AG08395 (cell line): ENCODE data around the gene RSBN1.

ENCODE experiments used
- DNase-seq: peaks from one replicate; pipeline ENCODE4 v3.0.0; 2012; ENCODE audit warnings: mixed read lengths, low spot score

RSBN1 gene

DNA sequence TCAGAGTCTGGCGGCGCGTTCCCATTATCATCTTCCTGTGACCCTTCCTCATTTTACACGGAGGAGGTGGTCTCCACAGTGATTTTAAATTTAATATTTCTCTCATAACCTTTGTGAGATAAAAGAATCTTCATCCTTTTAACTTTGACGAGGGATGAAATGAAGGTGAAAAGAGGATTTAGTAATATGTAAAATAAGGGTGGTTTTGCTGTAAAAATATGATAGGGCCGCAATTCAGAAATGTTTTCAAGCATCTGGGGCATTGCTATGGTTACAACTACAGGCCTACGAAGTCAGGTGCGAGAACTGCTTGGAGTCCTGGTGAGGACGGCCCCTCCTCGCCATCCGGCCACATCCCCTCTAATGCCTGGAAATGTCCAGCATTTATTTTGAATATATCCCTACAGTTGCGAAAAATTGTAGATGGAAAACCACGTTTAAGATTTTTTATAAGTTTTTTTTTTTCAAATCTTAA is 422 bp upstream of the RSBN1 start:
- no peak for DNase-seq

DNA sequence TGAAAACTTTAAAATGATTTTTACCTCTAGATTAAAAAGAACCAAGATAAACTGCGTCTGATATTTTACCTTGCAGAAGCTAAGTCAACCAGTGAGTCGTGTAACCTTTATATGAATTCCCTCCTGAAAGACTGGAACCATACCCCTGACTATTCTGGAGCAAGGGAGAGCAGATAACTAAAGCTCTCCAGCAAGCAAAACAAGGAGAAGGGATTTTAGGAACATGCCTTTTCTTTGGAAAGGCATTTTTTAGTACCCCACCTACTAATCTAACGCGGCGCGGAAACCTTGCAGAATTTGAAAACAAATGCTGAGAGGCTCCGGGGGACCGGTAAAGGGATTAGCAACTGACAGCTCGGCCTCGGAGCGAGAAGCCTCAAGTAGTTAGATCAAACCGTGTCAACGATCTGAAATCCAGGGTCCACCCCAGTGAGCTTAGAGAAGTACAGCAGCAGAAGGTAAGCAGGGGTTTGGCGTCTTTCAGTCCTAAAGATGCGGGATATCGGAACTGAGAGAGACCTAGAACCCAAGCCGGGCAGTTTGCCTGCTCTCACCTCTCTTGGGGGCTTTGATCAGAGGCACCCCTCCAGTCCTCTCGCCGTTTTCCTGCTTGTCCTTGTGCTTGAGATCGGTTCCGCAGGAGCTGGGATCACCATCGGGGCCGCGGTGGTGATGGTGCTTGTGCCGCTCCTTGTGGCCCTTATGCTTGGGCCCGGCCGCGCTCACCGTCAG is 954 bp downstream of the RSBN1 start:
- peak; percentile 14 for DNase-seq

DNA sequence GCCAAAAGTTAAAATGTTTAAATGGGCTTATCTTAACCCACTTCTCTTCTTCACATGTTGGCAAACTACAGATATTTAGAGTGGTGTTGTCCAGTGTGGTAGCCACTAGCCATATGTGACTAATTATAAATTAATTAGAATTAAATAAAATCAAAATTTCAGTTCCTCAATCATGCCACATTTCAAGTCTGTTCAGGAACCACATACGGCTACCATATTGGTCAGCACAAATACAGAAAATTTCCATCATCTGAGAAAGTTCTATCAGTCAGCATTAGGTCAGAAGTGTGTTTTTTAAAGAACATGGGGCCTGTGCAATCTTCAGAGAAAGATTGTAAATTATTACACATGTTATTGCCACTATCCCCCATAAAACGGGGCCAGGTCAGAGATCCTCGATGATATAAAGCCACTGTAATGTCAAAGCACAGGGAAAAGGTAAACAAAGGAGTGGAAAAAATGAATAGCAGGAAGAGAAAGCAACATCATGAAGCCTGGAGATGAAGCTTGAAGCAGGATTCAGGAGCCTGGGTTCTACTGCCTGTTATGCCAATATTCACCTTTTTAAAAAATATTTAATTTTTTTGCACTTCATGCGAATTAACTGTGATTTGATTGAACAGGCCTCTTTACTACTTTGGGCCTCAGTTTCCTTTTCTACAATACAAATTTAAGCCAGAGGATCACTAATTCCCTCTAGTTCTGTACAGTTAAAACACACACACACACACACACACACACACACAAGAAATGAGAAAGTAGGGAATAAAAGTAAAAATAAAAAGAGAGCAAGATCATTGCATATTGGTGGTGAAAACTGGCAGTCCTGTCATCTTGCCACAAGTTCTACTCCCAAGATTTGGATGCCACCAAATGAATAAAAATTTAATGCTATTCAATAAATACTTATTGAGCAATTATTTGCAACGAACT is 2.3 kb downstream of the RSBN1 start:
- no peak for DNase-seq

DNA sequence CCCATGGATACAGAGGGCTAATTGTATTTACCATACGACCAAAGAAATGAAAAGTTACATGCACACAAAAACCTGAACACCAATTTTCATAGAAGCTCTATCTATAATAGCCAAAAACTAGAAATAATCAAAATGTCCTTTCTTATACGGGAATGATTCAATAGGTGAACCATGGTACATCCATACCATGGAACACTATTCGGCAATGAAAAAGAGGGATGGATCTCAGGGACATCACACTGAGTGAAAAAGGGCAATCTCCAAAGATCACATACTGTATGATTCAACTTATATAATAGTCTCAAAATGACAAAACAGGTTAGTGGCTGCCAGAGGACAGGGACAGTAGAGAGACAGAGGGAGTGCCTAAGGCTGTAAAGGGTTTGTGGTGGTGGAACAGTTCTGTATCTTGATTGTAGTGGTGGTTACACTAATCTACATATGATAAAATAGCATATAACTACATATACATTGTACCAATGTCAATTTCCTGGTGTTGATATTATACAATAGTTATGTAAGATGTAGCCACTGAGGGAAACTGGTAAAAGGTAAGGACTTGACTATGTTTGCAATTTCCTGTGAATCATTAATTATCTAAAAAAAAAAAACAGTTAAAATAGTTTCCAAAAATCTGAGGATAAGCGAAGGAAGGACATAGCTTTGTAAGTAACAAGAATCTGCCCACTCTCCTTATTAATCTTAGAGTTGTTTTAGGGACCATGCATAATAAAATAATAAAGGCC is 3.7 kb downstream of the RSBN1 start:
- DNase-seq = no peak

DNA sequence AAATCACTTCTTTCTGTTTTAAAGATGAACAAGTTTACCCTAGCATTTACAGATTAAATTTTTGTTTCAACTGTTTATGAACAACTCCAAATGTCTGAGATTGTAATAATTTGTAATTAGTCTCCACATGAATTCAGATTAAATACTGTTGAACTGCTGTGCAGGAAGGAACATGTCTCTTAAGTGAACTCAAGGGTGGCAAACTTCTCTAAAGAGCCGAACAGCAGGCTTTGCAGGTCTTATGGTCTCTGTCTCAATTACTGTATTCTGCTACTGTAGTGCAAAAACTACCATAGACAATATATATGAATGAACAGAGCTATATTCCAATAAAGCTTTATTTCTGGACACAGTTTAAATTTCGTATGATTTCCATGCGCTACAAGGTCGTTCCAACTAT is 6.6 kb downstream of the RSBN1 start:
- DNase-seq = no peak

DNA sequence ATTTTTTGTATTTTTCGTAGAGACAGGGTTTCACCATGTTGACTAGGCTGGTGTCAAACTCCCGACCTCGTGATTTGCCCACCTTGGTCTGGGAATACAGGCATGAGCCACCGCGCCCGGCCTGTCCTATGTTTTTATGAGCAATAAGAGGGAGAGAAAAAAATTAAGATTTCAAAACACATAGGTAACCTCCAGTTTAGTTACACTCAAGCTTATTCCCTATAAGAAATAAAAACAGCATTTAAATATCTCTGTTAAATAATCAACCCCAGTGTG is 7.1 kb downstream of the RSBN1 start:
- no peak for DNase-seq

DNA sequence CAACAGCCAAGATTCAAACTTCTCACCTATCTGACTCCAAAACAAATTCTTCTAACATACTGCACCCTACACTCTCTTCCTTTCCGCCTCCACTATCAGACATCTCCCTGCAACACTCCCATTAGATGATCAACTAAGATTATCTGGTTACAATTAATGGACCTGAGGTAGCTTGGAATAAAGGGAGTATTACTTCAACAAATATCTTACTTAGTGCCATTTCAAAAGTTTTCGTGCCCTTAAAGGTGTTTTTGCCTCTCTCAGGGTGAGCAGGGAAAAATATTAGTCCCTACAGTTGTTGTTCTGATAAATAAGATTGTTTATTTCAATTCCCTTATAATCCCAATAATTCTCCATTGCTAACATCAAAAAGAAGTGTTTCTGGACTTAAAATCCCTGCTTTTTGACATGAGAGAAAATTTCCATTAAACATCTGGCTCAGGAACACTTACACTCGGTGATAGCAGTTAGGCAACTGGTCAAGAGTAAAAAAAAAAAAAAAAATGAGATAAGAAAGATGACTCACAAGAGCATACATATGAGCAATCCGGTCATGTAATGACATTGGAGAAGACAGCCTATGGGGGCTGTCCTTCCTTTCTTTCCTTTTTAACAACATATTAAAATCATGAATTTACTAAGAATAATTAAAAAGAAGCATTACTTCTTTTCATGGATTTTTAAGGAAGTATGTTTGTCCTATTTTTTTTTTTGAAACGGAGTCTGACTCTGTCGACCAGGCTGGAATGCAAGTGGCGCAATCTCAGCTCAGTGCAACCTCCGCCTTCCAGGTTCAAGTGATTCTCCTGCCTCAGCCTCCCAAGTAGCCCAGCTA is 7.6 kb downstream of the RSBN1 start:
- peak; percentile 47 for DNase-seq

DNA sequence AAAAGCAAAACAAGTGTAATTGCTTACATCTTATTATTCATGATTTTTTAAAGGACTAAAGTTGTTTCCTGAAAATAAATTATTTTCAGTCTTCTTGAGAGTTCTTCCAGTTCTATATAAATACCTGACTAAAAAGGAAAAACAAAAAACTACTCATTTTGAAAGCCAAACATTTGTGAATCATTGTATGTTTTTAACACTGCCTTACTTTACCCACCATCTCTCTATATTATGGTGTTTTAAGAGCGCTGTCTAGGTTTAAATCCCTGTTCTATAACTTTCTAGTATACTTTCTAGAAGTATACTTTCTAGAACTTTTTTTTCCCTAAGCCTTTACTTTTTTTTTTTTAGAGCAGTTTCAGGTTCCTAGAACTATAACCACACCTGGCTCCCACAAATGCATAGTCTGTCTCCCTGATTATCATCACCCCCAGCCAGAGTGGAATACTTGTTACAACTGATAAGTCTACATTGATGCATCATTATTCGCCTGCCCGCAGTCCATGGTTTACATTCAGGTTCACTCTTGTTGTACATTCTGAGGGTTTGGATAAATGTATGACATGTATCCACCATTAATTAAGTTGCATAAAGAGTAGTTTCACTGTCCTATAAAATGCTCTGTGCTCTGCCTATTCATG is 9.8 kb downstream of the RSBN1 start:
- DNase-seq = no peak

DNA sequence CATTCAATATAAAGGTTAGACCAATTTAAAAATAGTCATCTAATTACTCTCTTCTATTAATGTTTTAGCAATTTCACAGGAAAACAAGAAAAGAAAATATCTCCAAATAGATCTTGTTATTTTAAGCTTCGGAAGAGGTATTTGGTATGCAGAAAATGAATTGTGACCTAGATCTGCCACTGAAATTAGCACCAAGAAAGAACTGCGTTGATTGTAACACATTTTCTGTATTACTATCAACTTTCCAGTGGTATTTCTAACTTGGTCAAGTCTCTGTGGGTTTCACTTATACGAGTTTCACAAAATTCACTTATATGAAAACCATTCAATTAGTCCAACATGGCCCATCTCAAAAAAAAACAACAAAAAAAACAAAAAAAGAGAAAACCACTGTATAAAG is 11.8 kb downstream of the RSBN1 start:
- no peak for DNase-seq

DNA sequence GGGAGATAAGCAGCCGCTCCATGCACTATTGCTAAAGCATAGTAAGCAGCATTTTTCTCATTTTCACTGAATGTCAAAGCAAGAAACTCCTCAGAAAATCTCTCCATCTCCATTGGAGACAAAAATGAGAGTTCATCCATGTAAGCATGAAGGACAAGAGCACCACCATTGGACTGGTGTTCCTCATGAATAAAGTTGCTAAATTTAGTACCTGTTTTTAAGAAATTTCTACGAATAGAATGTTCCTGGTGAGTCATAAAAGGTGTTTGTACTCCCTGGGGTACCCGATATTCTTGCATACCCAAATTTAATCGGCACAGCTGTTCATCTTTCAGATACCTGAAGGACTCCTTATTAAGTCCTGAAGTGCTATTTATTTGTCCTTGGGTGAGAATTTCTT is 14.8 kb downstream of the RSBN1 start:
- no peak for DNase-seq

DNA sequence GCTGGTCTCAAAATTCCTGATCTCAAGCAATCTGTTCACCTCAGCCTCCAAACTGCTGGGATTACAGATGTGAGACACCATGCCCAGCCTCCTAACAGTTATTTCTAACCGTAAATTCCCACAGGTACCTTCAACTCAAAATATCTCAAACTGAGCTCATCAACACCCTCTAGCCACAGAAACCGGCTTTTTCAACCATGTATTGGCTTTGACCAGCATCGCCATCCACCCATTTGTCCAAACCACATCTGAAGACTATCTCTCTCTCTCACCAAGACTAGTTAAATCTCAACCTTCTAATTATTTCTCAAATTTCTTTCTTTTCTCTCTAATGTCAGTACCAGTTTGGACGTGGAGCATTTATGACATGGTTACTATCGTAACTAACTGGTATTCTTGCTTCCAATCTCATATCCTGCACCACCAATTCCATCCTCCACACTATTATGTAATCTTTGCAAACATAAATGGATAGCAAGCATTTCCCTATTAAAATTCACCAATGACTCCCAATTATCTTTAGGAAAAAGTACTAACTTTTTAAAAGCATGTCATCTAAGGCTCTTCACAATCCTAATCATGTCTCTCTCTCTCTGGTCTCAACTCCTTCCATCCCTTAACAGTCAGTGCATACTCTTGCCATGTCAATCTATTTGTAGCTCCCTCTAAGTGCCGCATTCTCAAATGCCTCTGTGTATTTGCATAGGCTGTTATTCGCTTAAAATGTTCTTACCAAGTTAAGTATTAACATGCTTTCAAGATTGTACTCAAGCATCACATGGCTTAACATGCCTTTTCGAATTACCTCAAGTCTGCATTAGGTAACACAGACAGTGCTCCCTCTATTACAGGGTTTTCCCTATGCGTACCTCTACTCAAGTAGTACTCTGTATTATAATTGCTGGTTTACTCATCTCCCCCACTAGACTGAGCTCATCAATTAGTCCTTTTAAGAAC is 18.1 kb downstream of the RSBN1 start:
- DNase-seq = no peak

DNA sequence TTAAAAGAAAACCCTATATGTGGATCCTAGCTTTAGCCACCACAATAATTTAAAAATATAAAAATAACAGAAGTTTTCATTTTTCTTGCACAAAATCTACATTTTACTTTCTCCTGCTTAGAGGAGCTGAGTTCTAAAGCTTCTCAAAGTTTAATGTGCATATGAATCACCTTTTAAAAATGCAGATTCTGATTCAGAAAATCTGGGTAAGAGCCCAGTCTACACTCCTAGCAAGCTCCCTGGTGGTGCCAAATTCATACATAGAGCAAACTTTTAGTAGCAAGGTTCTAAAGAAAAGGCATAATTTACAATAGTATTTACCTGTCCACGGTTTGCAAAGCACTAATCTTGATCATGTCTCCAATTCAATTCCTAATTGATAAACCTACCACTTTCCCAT is 19.3 kb downstream of the RSBN1 start:
- peak; percentile 63 for DNase-seq

DNA sequence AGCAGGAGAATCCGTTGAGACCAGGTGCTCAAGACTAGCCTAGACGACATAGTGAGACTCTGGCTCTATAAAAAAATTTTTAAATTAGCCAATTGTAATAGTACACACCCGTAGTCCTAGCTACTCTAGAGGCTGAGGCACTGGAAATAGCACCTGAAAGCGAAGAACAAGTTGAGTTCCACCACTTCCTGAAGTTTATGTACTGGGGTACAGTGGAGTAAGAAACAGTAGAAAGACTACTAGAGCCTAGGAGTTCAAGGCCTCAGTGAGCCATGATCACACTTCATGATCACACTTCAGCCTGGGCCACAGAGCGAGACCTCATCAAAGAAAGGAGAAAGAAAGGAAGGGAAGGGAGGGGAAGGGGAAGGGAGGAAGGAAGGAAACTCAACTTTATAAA is 19.8 kb downstream of the RSBN1 start:
- no peak for DNase-seq

DNA sequence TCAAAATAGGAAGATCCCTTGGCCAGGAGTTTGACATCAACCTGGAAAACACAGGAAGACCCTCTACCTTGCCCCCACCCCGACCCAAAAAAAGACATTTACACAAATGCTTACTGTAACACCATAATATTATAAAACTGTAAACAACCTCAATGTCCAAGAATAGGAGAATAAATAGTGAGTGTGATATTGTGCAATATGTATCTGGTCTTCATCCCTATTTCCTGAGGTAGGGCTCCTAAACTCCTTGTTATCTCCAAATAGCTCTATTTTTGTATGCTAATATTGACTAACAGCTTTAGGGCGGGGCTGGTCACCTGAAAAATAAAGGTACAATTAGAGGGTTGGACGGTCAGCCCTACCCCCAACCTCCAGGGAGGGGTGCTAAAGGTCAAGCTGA is 23.5 kb downstream of the RSBN1 start:
- no peak for DNase-seq

DNA sequence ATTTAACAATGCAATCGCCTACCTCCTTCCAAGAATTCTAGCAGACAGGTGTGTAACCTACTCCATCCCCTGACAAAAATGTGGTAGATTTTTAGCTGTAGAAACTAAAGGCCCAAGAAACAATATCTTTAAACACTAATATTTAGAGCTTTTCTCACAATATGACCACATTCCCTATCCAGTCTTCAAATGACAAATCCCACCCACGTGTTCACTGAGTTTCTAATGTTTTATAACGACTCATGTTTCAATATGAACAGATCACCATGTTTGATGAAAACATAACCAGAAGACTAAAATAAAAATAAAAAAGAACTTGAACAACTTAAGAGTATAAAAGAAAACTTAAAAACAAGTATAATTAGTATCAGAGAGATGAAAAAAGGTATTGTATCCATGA is 24.6 kb downstream of the RSBN1 start:
- DNase-seq = no peak

DNA sequence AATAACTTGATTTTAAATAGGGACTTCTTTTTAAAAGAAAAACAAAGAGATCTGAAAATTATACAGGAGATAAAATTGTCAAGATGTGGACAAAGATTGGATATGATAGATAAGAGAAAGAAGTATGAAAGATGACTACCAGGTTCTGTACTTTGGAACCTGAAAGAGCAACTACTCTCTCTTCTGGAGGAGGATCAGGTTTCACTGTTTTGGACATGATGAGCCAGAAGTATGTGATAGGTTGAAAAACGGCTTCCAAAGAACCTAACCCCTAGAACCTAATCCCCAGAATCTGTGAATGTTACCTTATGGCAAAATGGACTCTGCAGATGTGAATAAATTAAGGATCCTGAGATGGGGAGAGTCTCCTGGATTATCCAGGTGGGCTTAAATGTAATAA is 26.2 kb downstream of the RSBN1 start:
- no peak for DNase-seq

DNA sequence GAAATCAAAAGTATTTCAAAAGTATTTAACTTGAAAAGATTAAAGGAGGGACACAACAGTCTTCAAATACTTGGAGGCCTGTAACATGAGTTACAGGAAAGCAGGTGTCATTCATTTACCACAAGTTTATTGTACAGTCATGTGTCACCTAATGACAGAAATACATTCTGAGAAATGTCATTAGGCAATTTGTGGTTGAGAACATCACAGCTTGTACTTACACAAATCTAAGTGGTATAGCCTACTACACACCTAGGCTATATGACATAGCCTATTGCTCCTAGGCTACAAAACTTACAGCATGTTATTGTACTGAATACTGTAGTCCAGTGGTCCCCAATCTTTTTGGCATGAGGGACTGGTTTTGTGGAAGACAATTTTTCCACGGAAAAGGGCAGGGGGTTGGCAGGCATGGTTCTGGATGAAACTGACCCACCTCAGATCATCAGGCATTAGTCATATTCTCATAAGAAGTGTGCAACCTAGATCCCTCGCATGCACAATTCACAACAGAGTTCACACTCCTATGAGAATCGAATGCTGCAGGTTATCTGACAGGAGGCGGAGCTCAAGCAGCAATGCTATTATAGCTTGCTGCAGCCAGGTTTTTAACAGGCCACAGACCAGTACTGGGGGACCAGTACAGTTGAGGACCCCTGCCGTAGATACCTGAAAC is 28.0 kb downstream of the RSBN1 start:
- DNase-seq = no peak

DNA sequence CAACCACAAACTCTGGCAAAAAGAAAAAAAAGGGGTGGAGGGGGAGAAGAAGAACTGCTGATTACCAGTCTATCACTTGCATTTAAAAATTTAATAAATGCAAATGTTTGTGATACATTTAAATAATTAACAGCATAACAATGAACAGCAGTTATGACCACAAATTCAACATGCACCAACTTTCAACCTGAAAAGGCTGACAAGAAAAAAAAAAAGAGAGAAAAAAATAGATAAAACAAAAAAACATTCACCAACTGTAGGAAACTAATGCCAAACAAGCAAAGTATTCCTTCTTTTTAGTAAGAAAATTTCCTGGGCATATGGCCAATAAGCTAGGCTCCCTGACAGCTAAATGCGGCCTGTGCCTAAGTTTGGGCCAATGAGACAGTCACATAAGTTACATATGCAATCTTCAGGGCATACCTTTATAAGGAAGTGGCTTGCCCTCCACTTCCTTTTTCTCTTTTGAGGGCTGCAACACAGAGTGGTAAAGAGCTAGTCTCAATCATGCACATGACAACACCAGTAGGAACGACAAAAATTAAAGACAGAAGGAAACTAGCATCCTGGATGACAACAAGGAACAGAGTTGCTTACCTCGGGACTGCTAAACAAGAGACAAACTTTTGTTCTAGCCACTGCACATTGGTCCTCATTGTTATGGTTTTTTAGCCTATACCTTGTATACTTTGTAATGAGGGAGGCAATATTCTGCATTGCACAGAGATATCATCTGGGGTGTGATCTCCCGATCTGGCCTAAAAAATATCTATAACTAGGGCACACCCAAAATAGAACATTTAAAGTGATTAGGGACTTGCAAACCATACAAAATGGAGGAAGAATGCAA is 28.8 kb downstream of the RSBN1 start:
- peak; percentile 27 for DNase-seq

DNA sequence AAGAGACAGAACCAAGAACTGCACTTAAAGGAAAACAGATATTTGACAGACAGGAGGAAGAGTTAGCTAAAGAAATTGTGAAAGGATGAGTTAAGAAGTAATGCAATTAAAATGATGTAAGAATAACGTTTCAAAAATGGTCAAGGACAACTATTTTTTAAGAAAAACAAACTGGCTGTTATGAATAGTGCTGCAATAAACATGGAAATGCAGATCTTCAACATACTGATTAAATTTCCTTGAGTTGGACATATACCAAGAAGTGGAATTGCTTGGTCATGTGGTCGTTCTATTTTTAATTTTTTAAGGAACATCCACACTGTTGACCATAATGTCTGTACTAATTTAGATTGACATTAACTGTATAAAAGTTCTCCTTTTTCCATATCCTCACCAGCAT is 29.9 kb downstream of the RSBN1 start:
- DNase-seq = no peak
